IPS DF 6.9 (cell line): ENCODE data around the gene NRXN3.

Experiments
- DNase-seq: peaks from one replicate; pipeline ENCODE4 v3.0.0-alpha.2; 2013; ENCODE audit warnings: low read depth, low spot score
- H3K27ac ChIP-seq: one replicate; pipeline ENCODE4 v1.5.1; 2013; ENCODE audit warnings: low read length, control low read depth
- H3K27me3 ChIP-seq: 2 replicates; pipeline ENCODE4 v1.6.1; 2013; ENCODE audit warnings: mild to moderate bottlenecking, low read length; ENCODE audit not compliant: control insufficient read depth, insufficient read depth
- H3K36me3 ChIP-seq: 2 replicates; pipeline ENCODE4 v1.6.1; 2013; ENCODE audit warnings: low read length; ENCODE audit not compliant: control insufficient read depth, insufficient read depth
- H3K4me1 ChIP-seq: 2 replicates; pipeline ENCODE4 v1.6.1; 2013; ENCODE audit warnings: low read length; ENCODE audit not compliant: control insufficient read depth, insufficient read depth
- H3K4me3 ChIP-seq: 2 replicates; pipeline ENCODE4 v1.5.1; 2013; ENCODE audit warnings: mild to moderate bottlenecking, low read length
- H3K9me3 ChIP-seq: 2 replicates; pipeline ENCODE4 v1.6.1; 2013; ENCODE audit warnings: low read length, inconsistent platforms; ENCODE audit not compliant: control insufficient read depth, insufficient read depth
- WGBS: extraction: QIAGEN DNeasy Blood & Tissue Kit; methylation state at CpG from one replicate; pipeline ENCODE4 v1.1.7; 2013; ENCODE audit warnings: mixed read lengths, missing lambda C conversion rate; ENCODE audit not compliant: insufficient read length, insufficient coverage; 5-methylcytosine and 5-hydroxymethylcytosine counted together

Gene NRXN3

DNA sequence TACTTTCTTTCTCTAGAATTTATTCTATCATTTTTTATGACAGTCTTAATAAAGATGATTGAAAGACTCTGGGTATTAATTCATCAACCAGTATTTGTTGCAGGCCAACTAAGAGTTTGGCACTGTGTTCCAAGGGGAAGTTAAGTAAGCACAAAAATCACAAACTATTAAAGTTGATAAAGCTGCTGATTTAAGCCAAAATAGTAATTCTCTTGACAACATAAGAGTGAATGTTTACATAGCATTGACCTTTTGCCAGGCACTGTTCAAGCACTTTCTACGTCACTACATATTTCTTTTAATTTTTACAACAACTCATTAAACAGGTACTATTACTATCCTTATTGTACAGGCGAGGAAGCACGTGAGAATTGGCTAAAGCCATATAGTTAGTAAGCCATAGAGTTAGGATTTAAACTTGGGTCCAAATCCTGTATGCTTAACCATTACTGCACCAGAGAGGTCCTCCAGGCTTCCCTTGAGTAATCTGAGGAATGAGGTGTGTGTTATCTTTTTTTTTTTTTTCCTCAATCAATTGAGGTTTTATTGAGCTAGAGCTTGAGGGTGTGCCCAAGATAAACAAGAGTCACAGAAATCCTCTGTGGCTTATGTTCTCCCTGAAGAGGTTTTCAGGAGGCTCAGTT, 1031.5 kb downstream of the NRXN3 start:
- no peak overlapping the region for H3K4me3 ChIP-seq

GRCh38 chr14:79204591-79204990, 1034.4 kb downstream of the NRXN3 start:
- Histone ChIP-seq H3K36me3 (no peaks in the 10 kb centered on the region), H3K27ac (no peak overlapping the region), H3K27me3 (no peaks in the 10 kb centered on the region), H3K4me3 (no peak overlapping the region), H3K9me3 (no peaks in the 10 kb centered on the region), H3K4me1 (peaks cover 3% of the 10 kb centered on the region; the same call in 1 of the 2 replicates)
- no peak for DNase-seq

More for the DNA sequence above, 1031.5 kb downstream of the NRXN3 start:
- DNase-seq: no peak
- no peaks in the 10 kb centered on the region for H3K9me3 ChIP-seq
- H3K27ac ChIP-seq: no peak overlapping the region
- no peaks in the 10 kb centered on the region for H3K4me1 ChIP-seq
- WGBS: no CpG with 5 or more reads among the region's 3 CpGs
- H3K27me3 ChIP-seq: no peaks in the 10 kb centered on the region
- no peaks in the 10 kb centered on the region for H3K36me3 ChIP-seq

DNA sequence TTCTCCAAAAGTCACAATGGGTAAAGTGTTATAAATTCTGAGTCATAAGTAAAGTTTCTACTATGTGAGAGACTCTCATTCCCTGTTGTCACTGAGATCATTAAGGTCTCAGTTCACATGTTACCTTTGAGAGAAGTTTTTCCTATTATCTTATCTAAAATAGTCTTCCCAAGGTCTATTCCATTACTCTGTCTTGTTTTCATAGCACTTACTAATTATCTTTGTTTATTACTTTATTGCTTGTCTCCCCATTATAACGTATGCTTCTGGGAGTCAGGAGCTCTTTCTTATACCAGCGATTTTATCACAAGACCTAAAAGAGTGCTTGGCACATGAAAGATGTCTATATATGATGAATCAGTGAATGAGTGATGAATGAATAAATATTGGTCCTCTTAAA, 1039.2 kb downstream of the NRXN3 start:
- Histone ChIP-seq H3K27ac (no peak overlapping the region), H3K4me1 (peaks cover 3% of the 10 kb centered on the region; the same call in 1 of the 2 replicates), H3K36me3 (no peaks in the 10 kb centered on the region), H3K27me3 (no peaks in the 10 kb centered on the region), H3K9me3 (no peaks in the 10 kb centered on the region), H3K4me3 (no peak overlapping the region)
- no peak for DNase-seq
- WGBS: no CpG with 5 or more reads among the region's 2 CpGs

DNA sequence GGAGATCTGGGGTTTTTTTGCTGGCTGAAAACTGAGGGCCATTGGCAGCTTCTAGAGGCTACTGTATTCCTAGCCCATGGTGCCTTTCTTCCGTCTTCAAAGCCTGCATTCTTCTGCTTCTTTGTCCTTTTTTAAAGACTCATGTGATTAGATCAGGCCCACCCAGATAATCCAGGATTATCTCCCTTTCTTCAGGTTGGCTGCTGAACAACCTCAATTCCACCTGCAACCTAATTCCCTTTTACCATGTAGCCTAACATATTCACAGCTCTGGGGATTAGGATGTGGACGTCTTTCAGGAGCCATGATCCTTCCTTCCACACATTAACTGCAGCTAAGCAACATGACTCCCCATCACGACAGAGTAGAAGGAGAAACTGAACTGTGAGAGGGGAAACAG, 1055.6 kb downstream of the NRXN3 start:
- DNase-seq: no peak
- H3K4me3 ChIP-seq: no peak overlapping the region
- H3K27me3 ChIP-seq: no peaks in the 10 kb centered on the region
- no peak overlapping the region for H3K27ac ChIP-seq
- WGBS: no CpG with 5 or more reads among the region's 3 CpGs
- H3K9me3 ChIP-seq: no peaks in the 10 kb centered on the region
- H3K4me1 ChIP-seq: no peaks in the 10 kb centered on the region
- H3K36me3 ChIP-seq: no peaks in the 10 kb centered on the region

DNA sequence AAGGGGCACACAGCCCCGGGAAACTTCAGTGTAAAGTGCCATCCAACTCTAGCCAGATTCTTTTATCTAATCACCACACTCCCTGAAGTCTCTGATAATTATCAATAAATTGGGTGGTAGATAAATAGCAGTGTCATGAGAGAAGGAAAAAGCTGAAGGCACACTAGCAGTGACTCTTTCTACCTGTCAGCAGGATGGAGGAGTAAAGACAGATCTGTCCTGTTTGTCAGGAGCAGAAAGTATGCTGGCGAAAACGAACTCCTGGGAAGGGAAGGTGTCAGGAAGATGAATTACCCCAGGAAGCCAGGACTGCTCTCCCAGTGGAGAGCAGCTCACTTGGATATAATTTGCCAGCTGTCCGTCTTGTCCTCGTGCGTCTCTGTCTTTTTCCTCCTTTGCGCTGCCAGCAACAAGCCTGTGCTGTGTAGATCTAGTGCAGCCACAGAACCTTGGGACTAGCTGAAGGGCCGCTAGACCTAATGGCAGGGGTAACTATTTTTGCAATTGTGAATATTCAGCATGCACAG, 1059.3 kb downstream of the NRXN3 start:
- WGBS: no CpG with 5 or more reads among the region's 8 CpGs
- Histone ChIP-seq H3K4me3 (no peak overlapping the region), H3K9me3 (no peaks in the 10 kb centered on the region), H3K27ac (no peak overlapping the region), H3K4me1 (no peaks in the 10 kb centered on the region), H3K36me3 (no peaks in the 10 kb centered on the region), H3K27me3 (no peaks in the 10 kb centered on the region)
- DNase-seq: no peak

DNA sequence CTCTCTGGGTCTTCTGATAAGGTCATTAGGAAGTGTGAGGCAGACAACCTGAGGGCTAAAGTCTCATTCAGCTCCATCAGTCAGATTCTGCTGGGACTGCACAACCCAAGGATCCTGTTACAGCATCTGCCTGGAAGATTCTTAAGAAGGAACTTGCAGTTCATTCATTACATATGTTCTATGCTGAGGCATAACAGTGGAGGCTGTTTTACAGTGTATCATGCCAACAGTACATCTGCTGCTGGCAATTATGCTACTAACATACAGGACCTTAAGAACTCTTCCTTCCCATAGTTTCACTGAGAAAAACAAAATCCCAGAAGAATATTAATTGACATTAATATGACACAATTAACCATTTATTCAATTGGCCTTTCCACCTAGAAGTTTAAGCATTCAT, 1072.5 kb downstream of the NRXN3 start:
- Histone ChIP-seq H3K4me3 (no peak overlapping the region), H3K36me3 (no peaks in the 10 kb centered on the region), H3K9me3 (no peaks in the 10 kb centered on the region), H3K4me1 (no peaks in the 10 kb centered on the region), H3K27me3 (no peaks in the 10 kb centered on the region), H3K27ac (no peak overlapping the region)
- no peak for DNase-seq

DNA sequence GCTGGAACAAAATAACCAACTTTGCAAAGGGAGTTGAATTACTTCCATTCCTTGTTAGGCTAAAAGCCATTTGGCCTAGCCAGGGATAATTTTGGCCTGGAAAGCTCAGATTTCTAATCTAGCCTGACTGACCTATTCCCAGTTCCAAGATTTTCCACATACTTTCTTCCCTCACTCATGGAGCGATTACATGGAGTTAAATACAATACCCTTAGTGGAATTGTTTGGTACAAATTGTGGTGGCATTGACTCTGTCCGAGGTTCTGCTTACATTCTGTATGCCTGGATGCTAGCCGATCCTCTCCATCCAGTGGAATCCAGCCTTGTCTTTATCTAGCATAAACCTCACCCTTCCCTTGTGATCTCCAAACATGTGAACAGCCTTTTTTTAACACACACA, 1076.0 kb downstream of the NRXN3 start:
- no CpG with 5 or more reads among the region's 3 CpGs for WGBS
- H3K36me3 ChIP-seq: no peaks in the 10 kb centered on the region
- no peak overlapping the region for H3K4me3 ChIP-seq
- H3K27me3 ChIP-seq: no peaks in the 10 kb centered on the region
- no peaks in the 10 kb centered on the region for H3K9me3 ChIP-seq
- H3K27ac ChIP-seq: no peak overlapping the region
- no peak for DNase-seq
- H3K4me1 ChIP-seq: peaks cover 3% of the 10 kb centered on the region

- no peaks in the 10 kb centered on the region for H3K36me3 ChIP-seq
Observed at GRCh38 chr14:79248126-79248525, 1078.0 kb downstream of the NRXN3 start.

DNA sequence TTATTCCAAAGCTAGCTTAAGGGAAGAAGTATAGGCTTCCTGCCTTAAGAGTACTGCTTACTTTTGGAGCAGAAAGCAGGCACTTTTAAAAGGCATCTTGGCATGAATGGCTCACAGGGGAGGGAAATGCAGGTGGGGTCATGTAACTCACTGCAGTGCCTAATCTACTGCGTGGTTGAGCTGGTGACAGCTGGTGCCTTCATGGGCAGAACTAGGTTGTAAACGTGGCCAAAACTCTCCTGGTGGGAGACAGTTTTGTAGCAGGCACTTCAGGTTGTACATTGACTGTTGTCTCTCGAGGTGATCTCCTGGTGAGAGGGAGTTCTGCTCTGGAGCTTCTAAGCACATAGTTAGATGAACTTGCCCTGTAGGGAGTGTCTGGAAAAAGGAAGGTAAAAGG, 1078.6 kb downstream of the NRXN3 start:
- WGBS: no CpG with 5 or more reads among the region's 3 CpGs
- Histone ChIP-seq H3K27ac (no peak overlapping the region), H3K27me3 (no peaks in the 10 kb centered on the region), H3K36me3 (no peaks in the 10 kb centered on the region), H3K9me3 (no peaks in the 10 kb centered on the region), H3K4me3 (no peak overlapping the region), H3K4me1 (peaks cover 3% of the 10 kb centered on the region)
- DNase-seq: no peak

More at GRCh38 chr14:79248126-79248525, 1078.0 kb downstream of the NRXN3 start:
- no CpG with 5 or more reads among the region's 2 CpGs for WGBS
- Histone ChIP-seq H3K27me3 (no peaks in the 10 kb centered on the region), H3K4me1 (peaks cover 3% of the 10 kb centered on the region), H3K9me3 (no peaks in the 10 kb centered on the region), H3K4me3 (no peak overlapping the region), H3K27ac (no peak overlapping the region)
- no peak for DNase-seq

GRCh38 chr14:79251278-79251677, 1081.1 kb downstream of the NRXN3 start:
- DNase-seq: no peak
- peaks cover 3% of the 10 kb centered on the region for H3K4me1 ChIP-seq
- no peak overlapping the region for H3K4me3 ChIP-seq
- no peaks in the 10 kb centered on the region for H3K27me3 ChIP-seq
- WGBS: 100% methylated on average over 2 of the region's 4 CpGs
- H3K27ac ChIP-seq: no peak overlapping the region
- H3K36me3 ChIP-seq: no peaks in the 10 kb centered on the region
- H3K9me3 ChIP-seq: no peaks in the 10 kb centered on the region

DNA sequence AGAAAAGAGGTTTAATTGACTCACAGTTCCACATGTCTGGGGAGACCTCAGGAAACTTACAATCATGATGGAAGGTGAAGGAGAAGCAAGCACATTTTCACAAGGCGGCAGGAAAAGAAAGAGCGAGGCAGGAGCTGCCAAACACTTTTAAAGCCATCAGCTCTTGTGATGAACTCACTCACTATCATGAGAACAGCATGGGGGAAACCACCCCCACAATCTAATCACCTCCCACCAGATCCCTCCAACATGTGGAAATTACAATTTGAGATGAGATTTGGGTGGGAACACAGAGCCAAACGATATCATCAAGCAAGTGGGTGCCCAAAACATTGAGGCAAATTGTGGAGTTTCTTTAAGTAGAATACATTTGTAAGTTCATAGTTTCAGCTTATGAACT, 1083.4 kb downstream of the NRXN3 start:
- Histone ChIP-seq H3K4me1 (peaks cover 3% of the 10 kb centered on the region), H3K36me3 (no peaks in the 10 kb centered on the region), H3K9me3 (no peaks in the 10 kb centered on the region), H3K27me3 (no peaks in the 10 kb centered on the region), H3K4me3 (no peak overlapping the region), H3K27ac (no peak overlapping the region)
- no CpG with 5 or more reads among the region's 3 CpGs for WGBS
- no peak for DNase-seq
